HepG2 (cell line): ENCODE measurements around the gene NDUFS4. TPM values are rescaled to one million over a fixed set of nuclear protein-coding genes. Genes with fewer than 3 reads are reported as not detected.

Experiments used
- ATAC-seq: fragments of 200-7000 bp; cut with Tn5 transposase; 3 replicates; pipeline ENCODE4 v1.9.1; 2020; ENCODE audit warnings: mild to moderate bottlenecking, moderate library complexity
- BruUV-seq: library from RNA; stranded (reverse); fragments of 400-500 nt; replicated peaks from 2 replicates; lab custom pipeline; 2021; lab: Mats Ljungman, UMichigan
- CTCF ChIA-PET: fragments of 300-600 bp; formaldehyde crosslinking; extraction: SDS; loops from one replicate; lab custom pipeline; 2021; ENCODE audit warnings: low total read pairs, inconsistent platforms, low intra/inter-chr PET ratio; lab: Yijun Ruan, JAX
- POLR2A ChIA-PET: fragments of 350-600 bp; sonication (Branson Sonifier 250); formaldehyde crosslinking; loops from one replicate; lab custom pipeline; 2020; ENCODE audit warnings: antibody characterized with exemption, inconsistent platforms; lab: Yijun Ruan, JAX
- DNase-seq: peaks from one replicate; pipeline ENCODE4 v3.0.0-alpha.2; 2015; ENCODE audit warnings: low spot score
- FAIRE-seq: peaks from 3 replicates; lab custom pipeline; 2011; peaks lifted over from hg19 to GRCh38; lab: Jason Lieb, UNC
- H2AFZ ChIP-seq: one replicate; pipeline ENCODE4 v1.6.1; 2011; ENCODE audit warnings: low read length, inconsistent platforms
- H3K27ac ChIP-seq: fragments of 300-600 bp; 3 replicates; pipeline ENCODE4 v1.8.0; 2011; ENCODE audit warnings: mixed run types, mild to moderate bottlenecking, mixed read lengths, low read length, inconsistent platforms; ENCODE audit not compliant: insufficient read depth; ENCODE audit errors: extremely low read length
- H3K27me3 ChIP-seq, 2 experiments: fragments of 200-600 bp in 1 of 2; 2 replicates in 1 of 2; 3 replicates in 1 of 2; pipeline versions ENCODE4 v1.6.0 to v1.8.0; 2011; ENCODE audit warnings: low read length in 2 of 2, mild to moderate bottlenecking in 2 of 2, moderate library complexity in 2 of 2, inconsistent platforms in 1 of 2; ENCODE audit not compliant: insufficient read depth in 2 of 2, control insufficient read depth in 1 of 2
- H3K36me3 ChIP-seq, 2 experiments: fragments of 200-600 bp in 1 of 2; replicated peaks in 1 of 2; 2 replicates in 1 of 2; 3 replicates in 1 of 2; pipeline versions ENCODE4 v1.5.1 to v1.8.0; 2011; ENCODE audit warnings: low read length in 2 of 2, inconsistent platforms in 1 of 2; ENCODE audit not compliant: insufficient read depth in 2 of 2, control insufficient read depth in 1 of 2
- H3K4me1 ChIP-seq: 2 replicates; pipeline ENCODE4 v1.5.1; 2012; ENCODE audit warnings: low read length, inconsistent platforms; ENCODE audit not compliant: insufficient read depth
- H3K4me2 ChIP-seq: 2 replicates; pipeline ENCODE4 v1.6.0; 2011; ENCODE audit warnings: low read depth, low read length, inconsistent platforms
- H3K4me3 ChIP-seq, 3 experiments: fragments of 200-600 bp in 1 of 3; sonication (generic), shearing (Covaris generic) in 1 of 3; replicated peaks in 1 of 3; 2 replicates each; pipeline ENCODE4 v1.5.1; 2011 to 2016; ENCODE audit warnings: low read length in 3 of 3, inconsistent platforms in 2 of 3, low read depth in 2 of 3, mild to moderate bottlenecking in 2 of 3, control low read depth in 1 of 3, mixed read lengths in 1 of 3; ENCODE audit not compliant: insufficient read depth in 1 of 3
- H3K79me2 ChIP-seq: one replicate; pipeline ENCODE4 v1.6.1; 2011; ENCODE audit warnings: low read length, inconsistent platforms; ENCODE audit not compliant: insufficient read depth
- H3K9ac ChIP-seq: 2 replicates; pipeline ENCODE4 v1.6.0; 2011; ENCODE audit warnings: mild to moderate bottlenecking, low read depth, low read length, inconsistent platforms; ENCODE audit not compliant: insufficient read depth
- H3K9me3 ChIP-seq: 2 replicates; pipeline ENCODE4 v1.5.1; 2012; ENCODE audit warnings: mild to moderate bottlenecking, low read length
- H4K20me1 ChIP-seq: 2 replicates; pipeline ENCODE4 v1.6.0; 2011; ENCODE audit warnings: inconsistent platforms, mild to moderate bottlenecking, low read length, moderate library complexity; ENCODE audit not compliant: insufficient read depth
- MIER2 ChIP-seq: IDR thresholded peaks from 2 replicates; pipeline ENCODE4 v1.6.1; 2016; ENCODE audit warnings: missing biosample characterization, missing genetic modification reagents
- NR1H2 ChIP-seq: sonication (generic); formaldehyde crosslinking; IDR thresholded peaks from 2 replicates; pipeline ENCODE4 v1.8.1; 2022; ENCODE audit warnings: low read depth, missing genetic modification reagents, borderline replicate concordance
- RFX3 ChIP-seq: IDR thresholded peaks from 2 replicates; pipeline ENCODE4 v1.6.1; 2016; ENCODE audit warnings: missing biosample characterization, missing genetic modification reagents
- ZBTB4 ChIP-seq: sonication (generic); formaldehyde crosslinking; IDR thresholded peaks from 2 replicates; pipeline ENCODE4 v1.4.0; 2020; ENCODE audit warnings: missing genetic modification reagents, mild to moderate bottlenecking, borderline replicate concordance
- ZBTB42 ChIP-seq: sonication (generic); formaldehyde crosslinking; IDR thresholded peaks from 2 replicates; pipeline ENCODE4 v1.5.0; 2020; ENCODE audit warnings: mild to moderate bottlenecking, missing genetic modification reagents
- ZMYM3 ChIP-seq: sonication (generic); formaldehyde crosslinking; IDR thresholded peaks from 2 replicates; pipeline ENCODE4 v1.5.1; 2020; ENCODE audit warnings: mild to moderate bottlenecking, missing genetic modification reagents
- ZNF160 ChIP-seq: sonication (generic); formaldehyde crosslinking; IDR thresholded peaks from 2 replicates; pipeline ENCODE4 v1.8.0; 2022; ENCODE audit warnings: mild to moderate bottlenecking, inconsistent platforms, missing genetic modification reagents
- ZNF383 ChIP-seq: sonication (generic); formaldehyde crosslinking; IDR thresholded peaks from 2 replicates; pipeline ENCODE4 v1.4.0; 2020; ENCODE audit warnings: missing genetic modification reagents, mild to moderate bottlenecking, borderline replicate concordance
- ZNF549 ChIP-seq: sonication (generic); formaldehyde crosslinking; IDR thresholded peaks from 2 replicates; pipeline ENCODE4 v1.5.0; 2020; ENCODE audit warnings: missing genetic modification reagents
- ZNF580 ChIP-seq: IDR thresholded peaks from 2 replicates; pipeline ENCODE4 v1.6.1; 2016; ENCODE audit warnings: low read depth, borderline replicate concordance
- ZNF619 ChIP-seq: sonication (generic); formaldehyde crosslinking; IDR thresholded peaks from 2 replicates; pipeline ENCODE4 v1.4.0; 2020; ENCODE audit warnings: mild to moderate bottlenecking, missing genetic modification reagents
- ZNF776 ChIP-seq: sonication (generic); formaldehyde crosslinking; IDR thresholded peaks from 2 replicates; pipeline ENCODE4 v1.4.0; 2020; ENCODE audit warnings: mild to moderate bottlenecking, missing genetic modification reagents
- ZNF777 ChIP-seq: sonication (generic); formaldehyde crosslinking; IDR thresholded peaks from 2 replicates; pipeline ENCODE4 v1.4.0; 2020; ENCODE audit warnings: missing genetic modification reagents
- in situ Hi-C: cut with HindIII; loops from 2 replicates; pipeline ENCODE4 v1.10.0; 2017; ENCODE audit warnings: low pct_unique_long_range_greater_than_20kb; ENCODE audit not compliant: extremely low pct_ligation_motif_present
- intact Hi-C: fragments of 100-400 bp; cut with micrococcal nuclease; formaldehyde crosslinking; loops from one replicate; pipeline ENCODE4 v1.10.0; 2022; ENCODE audit not compliant: unreplicated experiment
- polyA plus RNA-seq, 8 experiments: library from polyadenylated mRNA; depleted of rRNA in 3 of 8; stranded (reverse) in 7 of 8; unstranded in 1 of 8; fragments of >200 nt; fragmentation: Illumina TruSeq in 4 of 8; extraction: Trizol in 4 of 8; gene quantifications; 2 replicates each; pipeline versions ENCODE4 v1.2.1 to v1.2.3, GENCODE V29; 2011 to 2016; ENCODE audit warnings: low read depth in 4 of 8, missing spikeins in 1 of 8, mixed read lengths in 1 of 8; ENCODE audit not compliant: insufficient read depth in 1 of 8
- total RNA-seq, 5 experiments: library from RNA; depleted of rRNA; stranded (reverse); fragments of >200 nt; fragmentation: Illumina TruSeq; extraction: Trizol; gene quantifications; 2 replicates each; pipeline ENCODE4 v1.2.3, GENCODE V29; 2016; ENCODE audit warnings: low read depth in 1 of 5
- TF ChIP-seq, protein P1 (sequence below): sonication (generic); formaldehyde crosslinking; conservative IDR thresholded peaks from 2 replicates; pipeline ENCODE4 v1.8.1; 2023; ENCODE audit warnings: missing genetic modification reagents
- TF ChIP-seq, protein P2 (sequence below): IDR thresholded peaks from 2 replicates; pipeline ENCODE4 v1.6.1; 2018; ENCODE audit warnings: missing genetic modification reagents, mild to moderate bottlenecking, missing compliant biosample characterization

The NDUFS4 gene
- total and polyA plus RNA-seq, 2 of the 13 experiments (the other 11 are each of a cell fraction or from before 2014, with no cell fraction given), result 121 to 126 TPM

DNA sequence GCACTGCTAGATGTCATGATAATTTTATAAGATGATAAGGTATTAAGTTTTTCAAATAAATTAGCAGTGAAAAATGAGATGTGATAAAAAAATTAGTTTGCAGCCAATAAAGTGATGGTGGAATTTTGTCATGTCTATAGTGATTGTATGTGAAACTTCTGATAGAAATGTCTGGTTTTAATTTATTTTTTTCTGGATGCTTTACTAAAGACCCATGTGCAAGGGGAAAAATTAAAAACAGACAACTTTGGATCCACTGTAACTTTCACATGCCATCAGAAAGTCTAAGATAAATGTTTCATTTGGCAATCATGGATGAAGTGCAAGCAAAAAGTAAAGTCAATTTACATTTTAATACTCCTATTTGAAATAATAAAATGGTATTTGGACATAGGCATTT, 4.4 kb upstream of the NDUFS4 start:
- DNase-seq, result no peak
- in situ Hi-C loops, result no loop called here
- ChIA-PET POLR2A (no interaction called here), CTCF (no interaction called here)
- FAIRE-seq, result no peak
- H3K4me2 ChIP-seq, result no peak overlapping the region
- no peaks in the 10 kb centered on the region for H4K20me1 ChIP-seq
- peaks cover 6% of the 10 kb centered on the region for H3K79me2 ChIP-seq
- no peak overlapping the region for H3K4me3 ChIP-seq
- intact Hi-C loops, result no loop called here
- H3K4me1 ChIP-seq, result 0 out of 2 replicates have a peak, but pooled peaks cover 5% of the 10 kb centered on the region
- 0 out of 2 replicates have a peak, but pooled peaks cover 6% of the 10 kb centered on the region for H3K9me3 ChIP-seq
- no peak overlapping the region for H3K27ac ChIP-seq
- BruUV-seq, result no TSS peak
- H3K9ac ChIP-seq, result no peak overlapping the region
- no peak for ATAC-seq
- no peak for TF ChIP-seq ZBTB4 (CRISPR knock-in tag)
- no peak for TF ChIP-seq ZNF383
- TF ChIP-seq ZMYM3 (CRISPR knock-in tag), result no peak
- TF ChIP-seq ZNF777 (CRISPR knock-in tag), result no peak
- no peak for TF ChIP-seq ZNF580 (CRISPR knock-in tag)
- TF ChIP-seq, protein P1, sequence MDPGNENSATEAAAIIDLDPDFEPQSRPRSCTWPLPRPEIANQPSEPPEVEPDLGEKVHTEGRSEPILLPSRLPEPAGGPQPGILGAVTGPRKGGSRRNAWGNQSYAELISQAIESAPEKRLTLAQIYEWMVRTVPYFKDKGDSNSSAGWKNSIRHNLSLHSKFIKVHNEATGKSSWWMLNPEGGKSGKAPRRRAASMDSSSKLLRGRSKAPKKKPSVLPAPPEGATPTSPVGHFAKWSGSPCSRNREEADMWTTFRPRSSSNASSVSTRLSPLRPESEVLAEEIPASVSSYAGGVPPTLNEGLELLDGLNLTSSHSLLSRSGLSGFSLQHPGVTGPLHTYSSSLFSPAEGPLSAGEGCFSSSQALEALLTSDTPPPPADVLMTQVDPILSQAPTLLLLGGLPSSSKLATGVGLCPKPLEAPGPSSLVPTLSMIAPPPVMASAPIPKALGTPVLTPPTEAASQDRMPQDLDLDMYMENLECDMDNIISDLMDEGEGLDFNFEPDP (CRISPR knock-in tag), result no peak
- TF ChIP-seq NR1H2 (CRISPR knock-in tag), result no peak
- no peak for TF ChIP-seq ZNF160
- TF ChIP-seq ZBTB42 (CRISPR knock-in tag), result no peak
- no peak for TF ChIP-seq ZNF619 (CRISPR knock-in tag)
- no peak for TF ChIP-seq ZNF776 (CRISPR knock-in tag)
- TF ChIP-seq RFX3 (CRISPR knock-in tag), result no peak
- TF ChIP-seq, protein P2, sequence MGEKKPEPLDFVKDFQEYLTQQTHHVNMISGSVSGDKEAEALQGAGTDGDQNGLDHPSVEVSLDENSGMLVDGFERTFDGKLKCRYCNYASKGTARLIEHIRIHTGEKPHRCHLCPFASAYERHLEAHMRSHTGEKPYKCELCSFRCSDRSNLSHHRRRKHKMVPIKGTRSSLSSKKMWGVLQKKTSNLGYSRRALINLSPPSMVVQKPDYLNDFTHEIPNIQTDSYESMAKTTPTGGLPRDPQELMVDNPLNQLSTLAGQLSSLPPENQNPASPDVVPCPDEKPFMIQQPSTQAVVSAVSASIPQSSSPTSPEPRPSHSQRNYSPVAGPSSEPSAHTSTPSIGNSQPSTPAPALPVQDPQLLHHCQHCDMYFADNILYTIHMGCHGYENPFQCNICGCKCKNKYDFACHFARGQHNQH (CRISPR knock-in tag), result no peak
- TF ChIP-seq ZNF549 (CRISPR knock-in tag), result no peak
- no peak for TF ChIP-seq MIER2 (CRISPR knock-in tag)
- TF ChIP-seq, all 625 proteins: peak for 0
- Histone ChIP-seq H3K36me3 (no peaks in the 10 kb centered on the region), H3K27me3 (no peaks in the 10 kb centered on the region; a peak in 1 of 5 replicates), H2AFZ (no peak overlapping the region)
